ENCODE data around the gene FAR2.

FAR2 gene

GRCh38 chr12:29229158-29229505 lies 80.1 kb downstream of the FAR2 start:
- H3K27ac ChIP-seq, result no peak overlapping the region
- TF ChIP-seq CTCF (conservative IDR thresholded peaks at IDR 0.05) (no peak), ZFX (IDR thresholded peaks at IDR 0.05) (no peak)

GRCh38 chr12:29229937-29230336 lies 80.9 kb downstream of the FAR2 start:
- TF ChIP-seq CTCF (conservative IDR thresholded peaks at IDR 0.05) (no peak), ZFX (IDR thresholded peaks at IDR 0.05) (no peak)
- no peak overlapping the region for H3K27ac ChIP-seq

GRCh38 chr12:29230800-29231560 lies 81.9 kb downstream of the FAR2 start:
- no peak overlapping the region for H3K27ac ChIP-seq
- TF ChIP-seq ZFX (IDR thresholded peaks at IDR 0.05) (no peak), CTCF (conservative IDR thresholded peaks at IDR 0.05) (no peak)

GRCh38 chr12:29232086-29232485 lies 83.0 kb downstream of the FAR2 start:
- no peak for TF ChIP-seq ZFX (IDR thresholded peaks at IDR 0.05)
- TF ChIP-seq CTCF (conservative IDR thresholded peaks at IDR 0.05), result no peak
- H3K27ac ChIP-seq, result no peak overlapping the region

GRCh38 chr12:29234552-29234951 lies 85.5 kb downstream of the FAR2 start:
- no peak for TF ChIP-seq ZFX (IDR thresholded peaks at IDR 0.05)
- TF ChIP-seq CTCF (conservative IDR thresholded peaks at IDR 0.05), result no peak
- no peak overlapping the region for H3K27ac ChIP-seq

GRCh38 chr12:29234965-29235626 lies 86.0 kb downstream of the FAR2 start:
- no peak for TF ChIP-seq CTCF (conservative IDR thresholded peaks at IDR 0.05)
- no peak for TF ChIP-seq ZFX (IDR thresholded peaks at IDR 0.05)
- no peak overlapping the region for H3K27ac ChIP-seq

- H3K27ac ChIP-seq, result no peak overlapping the region
- no peak for TF ChIP-seq CTCF (conservative IDR thresholded peaks at IDR 0.05)
- TF ChIP-seq ZFX (IDR thresholded peaks at IDR 0.05), result no peak
Observed at GRCh38 chr12:29238822-29239291, 89.8 kb downstream of the FAR2 start.
